GM12878 (cell line): ENCODE results near the gene IRF2. TPM values are rescaled to one million over a fixed set of nuclear protein-coding genes. Genes with fewer than 3 reads are reported as not detected.
A peak's percentile ranks its signal among the peaks of the same experiment; 100 is the strongest.

Experiments used
- ATAC-seq: fragments of 200-7000 bp; cut with Tn5 transposase; 3 replicates; pipeline ENCODE4 v1.9.1; 2020; ENCODE audit warnings: mild to moderate bottlenecking, moderate library complexity
- BruUV-seq: library from RNA; stranded (reverse); fragments of 400-500 nt; replicated peaks from 2 replicates; lab custom pipeline; 2021; lab: Mats Ljungman, UMichigan
- CTCF ChIA-PET: fragments of 300-600 bp; sonication (Branson Sonifier 250); formaldehyde crosslinking; extraction: SDS; loops from one replicate; lab custom pipeline; 2021; ENCODE audit warnings: inconsistent platforms; lab: Yijun Ruan, JAX
- POLR2A ChIA-PET: fragments of 350-600 bp; formaldehyde crosslinking; extraction: SDS; loops from one replicate; lab custom pipeline; 2021; ENCODE audit warnings: inconsistent platforms; lab: Charles Lee
- RAD21 ChIA-PET: fragments of 300-600 bp; sonication (Branson Sonifier 250); formaldehyde crosslinking; loops from one replicate; lab custom pipeline; 2023; ENCODE audit warnings: antibody characterized with exemption; ENCODE audit not compliant: unreplicated experiment; lab: Charles Lee
- SMC1A ChIA-PET: fragments of 300-600 bp; sonication (Branson Sonifier 250); formaldehyde crosslinking; loops from one replicate; lab custom pipeline; 2023; ENCODE audit not compliant: unreplicated experiment, uncharacterized antibody; lab: Charles Lee
- DNase-seq: peaks from one replicate; pipeline ENCODE4 v3.0.0-alpha.2; 2011; ENCODE audit warnings: low read depth, low spot score
- FAIRE-seq: peaks from 3 replicates; lab custom pipeline; 2011; peaks lifted over from hg19 to GRCh38; lab: Jason Lieb, UNC
- H2AFZ ChIP-seq: 2 replicates; pipeline ENCODE4 v1.6.0; 2011; ENCODE audit warnings: low read depth, low read length, control low read depth; ENCODE audit not compliant: control insufficient read depth
- H3K27ac ChIP-seq: 2 replicates; pipeline ENCODE4 v1.5.1; 2011; ENCODE audit warnings: control low read depth; ENCODE audit not compliant: control insufficient read depth, insufficient read depth
- H3K27me3 ChIP-seq, 2 experiments: replicated peaks in 1 of 2; 2 replicates each; pipeline versions ENCODE4 v1.6.0 to v1.6.1; 2011; ENCODE audit warnings: low read length in 1 of 2; ENCODE audit not compliant: control insufficient read depth in 2 of 2, insufficient read depth in 2 of 2
- H3K36me3 ChIP-seq, 2 experiments: 2 replicates each; pipeline ENCODE4 v1.5.1; 2011; ENCODE audit warnings: low read length in 1 of 2; ENCODE audit not compliant: control insufficient read depth in 2 of 2, insufficient read depth in 2 of 2
- H3K4me1 ChIP-seq: 2 replicates; pipeline ENCODE4 v1.6.1; 2011; ENCODE audit warnings: mild to moderate bottlenecking, low read length, moderate library complexity, mixed read lengths; ENCODE audit not compliant: control insufficient read depth, insufficient read depth
- H3K4me2 ChIP-seq: 2 replicates; pipeline ENCODE4 v1.6.0; 2011; ENCODE audit warnings: control low read depth; ENCODE audit not compliant: control insufficient read depth, insufficient read depth
- H3K4me3 ChIP-seq: fragments of 200-600 bp; sonication (generic); 2 replicates; pipeline ENCODE4 v1.5.1; 2016
- H3K79me2 ChIP-seq: 2 replicates; pipeline ENCODE4 v1.6.0; 2011; ENCODE audit warnings: low read length; ENCODE audit not compliant: control insufficient read depth, insufficient read depth
- H3K9ac ChIP-seq: 2 replicates; pipeline ENCODE4 v1.8.0; 2011; ENCODE audit warnings: low read length, control low read depth, mixed read lengths; ENCODE audit not compliant: control insufficient read depth, insufficient read depth
- H3K9me3 ChIP-seq: replicated peaks from 3 replicates; pipeline ENCODE4 v1.5.1; 2011; ENCODE audit warnings: mild to moderate bottlenecking, low read length; ENCODE audit not compliant: control insufficient read depth, insufficient read depth
- H4K20me1 ChIP-seq: 2 replicates; pipeline ENCODE4 v1.6.0; 2011; ENCODE audit not compliant: control insufficient read depth, insufficient read depth
- ATF2 ChIP-seq: IDR thresholded peaks from 2 replicates; pipeline ENCODE4 v1.6.1; 2012; ENCODE audit warnings: low read length, inconsistent platforms
- BCL3 ChIP-seq: IDR thresholded peaks from 2 replicates; pipeline ENCODE4 v1.6.1; 2011; ENCODE audit warnings: borderline replicate concordance, low read depth, mild to moderate bottlenecking, moderate library complexity, low read length; ENCODE audit not compliant: insufficient read depth, poor library complexity, severe bottlenecking
- CREB1 ChIP-seq: IDR thresholded peaks from 2 replicates; pipeline ENCODE4 v1.6.1; 2012; ENCODE audit warnings: low read depth, mild to moderate bottlenecking, inconsistent platforms
- CREM ChIP-seq: IDR thresholded peaks from 2 replicates; pipeline ENCODE4 v1.6.1; 2014; ENCODE audit warnings: antibody characterized with exemption, low read depth
- FOXK2 ChIP-seq: fragments of 450-650 bp; IDR thresholded peaks from 2 replicates; pipeline ENCODE4 v1.6.1; 2017; ENCODE audit warnings: mild to moderate bottlenecking, moderate library complexity
- HSF1 ChIP-seq: fragments of 150-350 bp; IDR thresholded peaks from 2 replicates; pipeline ENCODE4 v1.6.1; 2014; ENCODE audit warnings: mild to moderate bottlenecking, low read depth, low read length
- IRF4 ChIP-seq: IDR thresholded peaks from 2 replicates; pipeline ENCODE4 v1.6.1; 2011; ENCODE audit warnings: low read depth, low read length
- JUNB ChIP-seq: IDR thresholded peaks from 2 replicates; pipeline ENCODE4 v1.6.1; 2016; ENCODE audit warnings: antibody characterized with exemption, mild to moderate bottlenecking
- LARP7 ChIP-seq: fragments of 450-650 bp; IDR thresholded peaks from 2 replicates; pipeline ENCODE4 v1.6.1; 2017; ENCODE audit warnings: mild to moderate bottlenecking
- MYB ChIP-seq: fragments of 150-350 bp; IDR thresholded peaks from 2 replicates; pipeline ENCODE4 v1.6.1; 2014; ENCODE audit warnings: mild to moderate bottlenecking, low read depth, low read length, borderline replicate concordance
- MYC ChIP-seq: IDR thresholded peaks from 2 replicates; pipeline ENCODE4 v1.6.1; 2011; ENCODE audit warnings: mild to moderate bottlenecking, low read length, moderate library complexity, inconsistent platforms; ENCODE audit not compliant: insufficient read depth, insufficient replicate concordance, insufficient read length, severe bottlenecking
- NBN ChIP-seq: fragments of 450-650 bp; IDR thresholded peaks from 2 replicates; pipeline ENCODE4 v1.6.1; 2016
- SRF ChIP-seq, 2 experiments: IDR thresholded peaks; 2 replicates each; pipeline ENCODE4 v1.6.1; 2011; ENCODE audit warnings: low read depth in 2 of 2, low read length in 2 of 2, mild to moderate bottlenecking in 1 of 2, moderate library complexity in 1 of 2
- TAF1 ChIP-seq: IDR thresholded peaks from 2 replicates; pipeline ENCODE4 v1.6.1; 2011; ENCODE audit warnings: mild to moderate bottlenecking, low read depth, low read length, borderline replicate concordance
- TCF3 ChIP-seq: IDR thresholded peaks from 2 replicates; pipeline ENCODE4 v1.6.1; 2012; ENCODE audit warnings: low read depth, mild to moderate bottlenecking, low read length, borderline replicate concordance; ENCODE audit not compliant: insufficient read depth
- USF1 ChIP-seq: IDR thresholded peaks from 2 replicates; pipeline ENCODE4 v1.6.1; 2011; ENCODE audit warnings: borderline replicate concordance, low read depth, mild to moderate bottlenecking, moderate library complexity, mixed read lengths, low read length; ENCODE audit not compliant: insufficient read depth; ENCODE audit errors: extremely low read length
- WGBS: methylation state at CpG from one replicate; pipeline ENCODE4 v1.1.6; 2016; ENCODE audit warnings: low lambda C conversion rate; ENCODE audit not compliant: insufficient replicate concordance, insufficient coverage; ENCODE audit errors: missing lambda C conversion rate; 5-methylcytosine and 5-hydroxymethylcytosine counted together
- in situ Hi-C: fragments of 300-500 bp; cut with MboI; formaldehyde crosslinking; loops from 9 replicates; pipeline ENCODE4 v1.14.3; 2018; ENCODE audit warnings: mixed read lengths
- intact Hi-C: fragments of 100-400 bp; cut with micrococcal nuclease; formaldehyde crosslinking; loops from one replicate; pipeline ENCODE4 v1.14.2; 2022; ENCODE audit not compliant: unreplicated experiment
- polyA plus RNA-seq, 11 experiments: library from polyadenylated mRNA; depleted of rRNA in 4 of 11; unstranded in 6 of 11; stranded (reverse) in 5 of 11; fragments of >200 nt; fragmentation: Nextera tagmentation in 4 of 11; fragmentation: Illumina TruSeq in 1 of 11; extraction: Ambion mirVana in 4 of 11; extraction: Trizol in 1 of 11; gene quantifications; 1 replicate in 1 of 11; 2 replicates in 10 of 11; pipeline versions ENCODE4 v1.2.1 to v1.2.3, GENCODE V29; 2011 to 2016; ENCODE audit warnings: inconsistent platforms in 2 of 11, missing spikeins in 2 of 11, low read depth in 1 of 11
- total RNA-seq, 4 experiments: library from RNA; depleted of rRNA in 3 of 4; stranded (reverse); fragments of >200 nt in 3 of 4; fragmentation: Illumina TruSeq in 1 of 4; extraction: Trizol in 1 of 4; gene quantifications; 2 replicates each; pipeline versions ENCODE4 v1.2.1 to v1.2.3, GENCODE V29; 2013 to 2021

IRF2 gene
- total and polyA plus RNA-seq, 10 of the 15 experiments (the other 5 are each of a cell fraction or from before 2014, with no cell fraction given): 45.1 to 99.3 (median 58.9) TPM

- TF ChIP-seq HSF1 (no peak), USF1 (no peak), CREM (no peak), ATF2 (no peak)
These were observed 50.1 kb downstream of the IRF2 start (continued) for GRCh38 chr4:184424279-184424678.

GRCh38 chr4:184423003-184423686 is 51.2 kb downstream of the IRF2 start:
- BruUV-seq: no TSS peak
- Histone ChIP-seq H3K27me3 (no peaks in the 10 kb centered on the region), H3K4me3 (no peak overlapping the region), H2AFZ (no peak overlapping the region), H3K9me3 (peaks cover 7% of the 10 kb centered on the region), H3K9ac (no peak overlapping the region), H4K20me1 (no peaks in the 10 kb centered on the region), H3K79me2 (peaks cover 47% of the 10 kb centered on the region), H3K36me3 (peaks cover 17 to 41% of the 10 kb centered on the region in 2 experiments), H3K27ac (peak overlapping the region; percentile 30; the same call in 1 of the 2 replicates), H3K4me2 (peak overlapping the region; percentile 20; the same call in 1 of the 2 replicates), H3K4me1 (peaks cover 49% of the 10 kb centered on the region)
- ATAC-seq (no peak), FAIRE-seq (no peak), DNase-seq (no peak)
- ChIA-PET POLR2A (interaction anchor here (0.7 to 2.5 kb wide), 2 partner anchors 21 to 30 kb away, joined by 3 to 19 read pairs; no protein-coding TSS in a partner anchor), SMC1A (interaction anchor here (1.4 to 3.8 kb wide), 7 partner anchors 26 to 159 kb away, joined by 5 to 48 read pairs (median 10); no protein-coding TSS in a partner anchor), RAD21 (interaction anchor here (3.5 kb wide), 1 partner anchor 71 kb away, joined by 51 read pairs; no protein-coding TSS in a partner anchor), CTCF (no interaction called here)
- WGBS: 75% methylated on average over 13 of the region's 13 CpGs
- TF ChIP-seq CREB1 (peak; percentile 87), NBN (no peak), TCF3 (peak; percentile 80), SRF (IDR thresholded peaks at IDR 0.05; ENCODE audit: low read depth in 2 of 2, low read length in 2 of 2) (no peak), MYB (no peak), FOXK2 (no peak), JUNB (0 out of 2 replicates have a peak, but pooled peaks have one; percentile 20), IRF4 (0 out of 2 replicates have a peak, but pooled peaks have one; percentile 36), LARP7 (no peak), TAF1 (no peak), CREM (peak; percentile 80), MYC (no peak), BCL3 (peak; percentile 17)
- in situ Hi-C loops (no loop called here), intact Hi-C loops (loop anchor here (5.0 kb wide), 1 partner anchor 309 kb away; the partner anchor contains the start of gene CENPU)
